Panc1 (cell line): ENCODE measurements around the gene ELMOD3.

Source experiments
- TF ChIP-seq, protein P1 (sequence below): fragments of 450-650 bp; IDR thresholded peaks from 2 replicates; pipeline ENCODE4 v1.5.1; 2017; ENCODE audit warnings: mild to moderate bottlenecking
- TF ChIP-seq, protein P2 (sequence below), 2 experiments: IDR thresholded peaks; 2 replicates each; pipeline ENCODE4 v1.6.1; 2011 to 2012; ENCODE audit warnings: low read depth in 2 of 2, control low read depth in 1 of 2, low read length in 1 of 2, mild to moderate bottlenecking in 1 of 2, moderate library complexity in 1 of 2; ENCODE audit not compliant: insufficient read depth in 1 of 2

DNA sequence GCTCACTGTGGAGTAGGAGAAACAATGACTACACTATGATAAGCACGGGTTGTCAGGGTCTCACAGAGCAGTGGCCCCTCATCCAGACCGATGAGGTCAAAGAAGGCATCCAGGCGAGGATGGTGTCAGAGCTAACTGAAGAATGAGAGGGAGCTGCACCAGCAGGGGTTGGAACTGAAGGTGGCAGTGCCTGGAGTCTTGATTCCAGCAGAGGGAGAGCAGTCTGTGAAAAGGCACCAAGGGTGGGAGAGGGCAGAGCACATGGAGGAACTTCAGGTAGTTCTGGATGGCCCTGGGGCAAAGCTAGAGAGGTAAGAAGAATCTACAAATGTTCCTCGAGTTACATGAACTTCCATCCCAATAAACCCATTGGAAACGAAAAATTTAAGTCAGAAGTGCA, 12.6 kb downstream of the ELMOD3 start:
- TF ChIP-seq, protein P1, sequence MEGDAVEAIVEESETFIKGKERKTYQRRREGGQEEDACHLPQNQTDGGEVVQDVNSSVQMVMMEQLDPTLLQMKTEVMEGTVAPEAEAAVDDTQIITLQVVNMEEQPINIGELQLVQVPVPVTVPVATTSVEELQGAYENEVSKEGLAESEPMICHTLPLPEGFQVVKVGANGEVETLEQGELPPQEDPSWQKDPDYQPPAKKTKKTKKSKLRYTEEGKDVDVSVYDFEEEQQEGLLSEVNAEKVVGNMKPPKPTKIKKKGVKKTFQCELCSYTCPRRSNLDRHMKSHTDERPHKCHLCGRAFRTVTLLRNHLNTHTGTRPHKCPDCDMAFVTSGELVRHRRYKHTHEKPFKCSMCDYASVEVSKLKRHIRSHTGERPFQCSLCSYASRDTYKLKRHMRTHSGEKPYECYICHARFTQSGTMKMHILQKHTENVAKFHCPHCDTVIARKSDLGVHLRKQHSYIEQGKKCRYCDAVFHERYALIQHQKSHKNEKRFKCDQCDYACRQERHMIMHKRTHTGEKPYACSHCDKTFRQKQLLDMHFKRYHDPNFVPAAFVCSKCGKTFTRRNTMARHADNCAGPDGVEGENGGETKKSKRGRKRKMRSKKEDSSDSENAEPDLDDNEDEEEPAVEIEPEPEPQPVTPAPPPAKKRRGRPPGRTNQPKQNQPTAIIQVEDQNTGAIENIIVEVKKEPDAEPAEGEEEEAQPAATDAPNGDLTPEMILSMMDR: no peak
- TF ChIP-seq, protein P2, sequence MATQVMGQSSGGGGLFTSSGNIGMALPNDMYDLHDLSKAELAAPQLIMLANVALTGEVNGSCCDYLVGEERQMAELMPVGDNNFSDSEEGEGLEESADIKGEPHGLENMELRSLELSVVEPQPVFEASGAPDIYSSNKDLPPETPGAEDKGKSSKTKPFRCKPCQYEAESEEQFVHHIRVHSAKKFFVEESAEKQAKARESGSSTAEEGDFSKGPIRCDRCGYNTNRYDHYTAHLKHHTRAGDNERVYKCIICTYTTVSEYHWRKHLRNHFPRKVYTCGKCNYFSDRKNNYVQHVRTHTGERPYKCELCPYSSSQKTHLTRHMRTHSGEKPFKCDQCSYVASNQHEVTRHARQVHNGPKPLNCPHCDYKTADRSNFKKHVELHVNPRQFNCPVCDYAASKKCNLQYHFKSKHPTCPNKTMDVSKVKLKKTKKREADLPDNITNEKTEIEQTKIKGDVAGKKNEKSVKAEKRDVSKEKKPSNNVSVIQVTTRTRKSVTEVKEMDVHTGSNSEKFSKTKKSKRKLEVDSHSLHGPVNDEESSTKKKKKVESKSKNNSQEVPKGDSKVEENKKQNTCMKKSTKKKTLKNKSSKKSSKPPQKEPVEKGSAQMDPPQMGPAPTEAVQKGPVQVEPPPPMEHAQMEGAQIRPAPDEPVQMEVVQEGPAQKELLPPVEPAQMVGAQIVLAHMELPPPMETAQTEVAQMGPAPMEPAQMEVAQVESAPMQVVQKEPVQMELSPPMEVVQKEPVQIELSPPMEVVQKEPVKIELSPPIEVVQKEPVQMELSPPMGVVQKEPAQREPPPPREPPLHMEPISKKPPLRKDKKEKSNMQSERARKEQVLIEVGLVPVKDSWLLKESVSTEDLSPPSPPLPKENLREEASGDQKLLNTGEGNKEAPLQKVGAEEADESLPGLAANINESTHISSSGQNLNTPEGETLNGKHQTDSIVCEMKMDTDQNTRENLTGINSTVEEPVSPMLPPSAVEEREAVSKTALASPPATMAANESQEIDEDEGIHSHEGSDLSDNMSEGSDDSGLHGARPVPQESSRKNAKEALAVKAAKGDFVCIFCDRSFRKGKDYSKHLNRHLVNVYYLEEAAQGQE (IDR thresholded peaks at IDR 0.05; ENCODE audit: insufficient read depth in 1 of 2, low read depth in 2 of 2, low read length in 1 of 2): no peak
